GM23338 (cell line): ENCODE data around the gene CEPT1. TPM values are rescaled to one million over a fixed set of nuclear protein-coding genes. Genes with fewer than 3 reads are reported as not detected.

Experiments used
- ATAC-seq: fragments of 200-7000 bp; cut with Tn5 transposase; 3 replicates; pipeline ENCODE4 v1.9.1; 2020
- DNase-seq: peaks from one replicate; pipeline ENCODE4 v3.0.0-alpha.2; 2015; ENCODE audit warnings: low spot score
- H2AFZ ChIP-seq: fragments of 200-600 bp; sonication (generic); 2 replicates; pipeline ENCODE4 v1.8.0; 2016; ENCODE audit warnings: antibody characterized with exemption, mild to moderate bottlenecking, moderate library complexity
- H3F3A ChIP-seq: fragments of 200-600 bp; sonication (generic); replicated peaks from 2 replicates; pipeline ENCODE4 v1.8.0; 2017; ENCODE audit warnings: antibody characterized with exemption, mixed run types, low read depth
- H3K27ac ChIP-seq: fragments of 200-600 bp; sonication (generic); 2 replicates; pipeline ENCODE4 v1.6.1; 2016; ENCODE audit warnings: low read depth
- H3K27me3 ChIP-seq: fragments of 200-600 bp; sonication (generic); 2 replicates; pipeline ENCODE4 v1.8.0; 2016; ENCODE audit warnings: mild to moderate bottlenecking, mixed run types, moderate library complexity; ENCODE audit not compliant: insufficient read depth
- H3K36me3 ChIP-seq: fragments of 200-600 bp; sonication (generic); 2 replicates; pipeline ENCODE4 v1.8.0; 2016; ENCODE audit warnings: mild to moderate bottlenecking; ENCODE audit not compliant: insufficient read depth
- H3K4me1 ChIP-seq: fragments of 200-600 bp; sonication (generic); 2 replicates; pipeline ENCODE4 v1.8.0; 2016; ENCODE audit warnings: mild to moderate bottlenecking, moderate library complexity; ENCODE audit not compliant: insufficient read depth
- H3K4me2 ChIP-seq: fragments of 200-600 bp; sonication (generic); 2 replicates; pipeline ENCODE4 v1.7.1; 2017; ENCODE audit warnings: mixed run types
- H3K4me3 ChIP-seq: fragments of 200-600 bp; sonication (generic); 2 replicates; pipeline ENCODE4 v1.6.1; 2016; ENCODE audit warnings: mixed run types
- H3K79me2 ChIP-seq: fragments of 200-600 bp; sonication (generic); replicated peaks from 2 replicates; pipeline ENCODE4 v1.8.0; 2017; ENCODE audit warnings: mild to moderate bottlenecking; ENCODE audit not compliant: insufficient read depth
- H3K9me2 ChIP-seq: fragments of 200-600 bp; sonication (generic); 2 replicates; pipeline ENCODE4 v1.8.0; 2017; ENCODE audit not compliant: insufficient read depth
- H4K20me1 ChIP-seq: fragments of 200-600 bp; sonication (generic); replicated peaks from 2 replicates; pipeline ENCODE4 v1.8.0; 2017; ENCODE audit warnings: mild to moderate bottlenecking; ENCODE audit not compliant: insufficient read depth
- H3K27ac Mint-ChIP-seq: 2 replicates; pipeline ENCODE4 v1.8.0; 2020; ENCODE audit warnings: inconsistent platforms, mild to moderate bottlenecking, moderate library complexity, mixed read lengths
- H3K27me3 Mint-ChIP-seq: 3 replicates; pipeline ENCODE4 v1.8.0; 2022; ENCODE audit warnings: low read depth, mild to moderate bottlenecking, moderate library complexity, mixed read lengths, inconsistent platforms; ENCODE audit not compliant: insufficient read depth, poor library complexity
- H3K36me3 Mint-ChIP-seq: 3 replicates; pipeline ENCODE4 v1.8.0; 2021; ENCODE audit warnings: low read depth, mild to moderate bottlenecking, inconsistent platforms, moderate library complexity, mixed read lengths
- H3K4me1 Mint-ChIP-seq: 3 replicates; pipeline ENCODE4 v1.8.0; 2020; ENCODE audit warnings: mild to moderate bottlenecking, inconsistent platforms, mixed read lengths
- H3K4me3 Mint-ChIP-seq: 3 replicates; pipeline ENCODE4 v1.8.0; 2021; ENCODE audit warnings: moderate library complexity, mild to moderate bottlenecking, inconsistent platforms, mixed read lengths
- H3K9me3 Mint-ChIP-seq: 3 replicates; pipeline ENCODE4 v1.8.0; 2020; ENCODE audit warnings: moderate library complexity, mild to moderate bottlenecking, inconsistent platforms, mixed read lengths
- CTCF ChIP-seq, 2 experiments: fragments of 200-600 bp in 1 of 2; sonication (generic) in 1 of 2; conservative IDR thresholded peaks; 2 replicates each; pipeline versions ENCODE4 v1.5.1 to v1.6.1; 2016 to 2017; ENCODE audit warnings: antibody characterized with exemption in 2 of 2, low read depth in 2 of 2, mild to moderate bottlenecking in 2 of 2, moderate library complexity in 1 of 2
- EZH2 ChIP-seq: fragments of 200-600 bp; sonication (generic); IDR thresholded peaks from one replicate; pipeline ENCODE4 v1.8.0; 2017; ENCODE audit warnings: antibody characterized with exemption, mild to moderate bottlenecking, low read depth; ENCODE audit not compliant: unreplicated experiment
- EZH2phosphoT487 ChIP-seq: fragments of 200-600 bp; sonication (generic); IDR thresholded peaks from one replicate; pipeline ENCODE4 v1.8.1; 2018; ENCODE audit warnings: antibody characterized with exemption; ENCODE audit not compliant: unreplicated experiment
- JUNB ChIP-seq: IDR thresholded peaks from one replicate; pipeline ENCODE4 v1.6.1; 2016; ENCODE audit warnings: antibody characterized with exemption; ENCODE audit not compliant: unreplicated experiment
- NANOG ChIP-seq: IDR thresholded peaks from 2 replicates; pipeline ENCODE4 v1.6.1; 2016; ENCODE audit warnings: antibody characterized with exemption, borderline replicate concordance
- POLR2AphosphoS5 ChIP-seq: IDR thresholded peaks from 2 replicates; pipeline ENCODE4 v1.6.1; 2016; ENCODE audit warnings: antibody characterized with exemption, low read depth
- STAT1 ChIP-seq: IDR thresholded peaks from one replicate; pipeline ENCODE4 v1.6.1; 2016; ENCODE audit warnings: antibody characterized with exemption; ENCODE audit not compliant: unreplicated experiment
- ZNF331 ChIP-seq: fragments of 250-450 bp; sonication (Bioruptor Pico); IDR thresholded peaks from 2 replicates; pipeline ENCODE4 v1.5.0; 2020; ENCODE audit warnings: low read depth, mild to moderate bottlenecking, moderate library complexity
- ZNF462 ChIP-seq: fragments of 250-450 bp; sonication (Bioruptor Pico); IDR thresholded peaks from 2 replicates; pipeline ENCODE4 v1.5.0; 2020; ENCODE audit warnings: mild to moderate bottlenecking, moderate library complexity
- polyA plus RNA-seq: library from polyadenylated mRNA; unstranded; fragments of >200 nt; fragmentation: Nextera tagmentation; extraction: Ambion mirVana; gene quantifications from 2 replicates; pipeline ENCODE4 v1.2.1, GENCODE V29; 2016
- total RNA-seq: library from RNA; depleted of rRNA; stranded (reverse); fragments of >200 nt; shearing (Covaris generic); gene quantifications from 2 replicates; pipeline ENCODE4 v1.2.3, GENCODE V29; 2014

Gene CEPT1
- total and polyA plus RNA-seq, 2 experiments from 2014 or later = 17.3 to 39.5 TPM

GRCh38 chr1:111162488-111162880, 22.5 kb downstream of the CEPT1 start:
- no peaks in the 10 kb centered on the region for H4K20me1 ChIP-seq
- TF ChIP-seq ZNF462 (CRISPR knock-in tag) (no peak), POLR2AphosphoS5 (no peak), NANOG (no peak), STAT1 (no peak), CTCF (conservative IDR thresholded peaks at IDR 0.05; ENCODE audit: low read depth in 2 of 2) (no peak), EZH2phosphoT487 (no peak), EZH2 (no peak), ZNF331 (CRISPR knock-in tag) (no peak), JUNB (no peak)
- no peak overlapping the region for H3K27ac Mint-ChIP-seq
- no peaks in the 10 kb centered on the region for H3K27me3 ChIP-seq
- no peaks in the 10 kb centered on the region for H3K9me3 Mint-ChIP-seq
- no peak overlapping the region for H3K4me2 ChIP-seq
- H3K27me3 Mint-ChIP-seq = no peaks in the 10 kb centered on the region
- peaks cover 8% of the 10 kb centered on the region for H3K79me2 ChIP-seq
- ATAC-seq (no peak), DNase-seq (no peak)
- H3K4me3 ChIP-seq = no peak overlapping the region
- peaks cover 4% of the 10 kb centered on the region; the same call in 1 of the 2 replicates for H3K36me3 ChIP-seq
- no peak overlapping the region for H2AFZ ChIP-seq
- H3K27ac ChIP-seq = no peak overlapping the region
- H3F3A ChIP-seq = no peaks in the 10 kb centered on the region
- H3K4me3 Mint-ChIP-seq = no peak overlapping the region
- no peaks in the 10 kb centered on the region for H3K4me1 ChIP-seq
- no peaks in the 10 kb centered on the region for H3K9me2 ChIP-seq
- peaks cover 6% of the 10 kb centered on the region; the same call in 2 of the 3 replicates for H3K36me3 Mint-ChIP-seq
- H3K4me1 Mint-ChIP-seq = no peaks in the 10 kb centered on the region
